ENCODE data around the gene TMEM120A.

Gene TMEM120A

DNA sequence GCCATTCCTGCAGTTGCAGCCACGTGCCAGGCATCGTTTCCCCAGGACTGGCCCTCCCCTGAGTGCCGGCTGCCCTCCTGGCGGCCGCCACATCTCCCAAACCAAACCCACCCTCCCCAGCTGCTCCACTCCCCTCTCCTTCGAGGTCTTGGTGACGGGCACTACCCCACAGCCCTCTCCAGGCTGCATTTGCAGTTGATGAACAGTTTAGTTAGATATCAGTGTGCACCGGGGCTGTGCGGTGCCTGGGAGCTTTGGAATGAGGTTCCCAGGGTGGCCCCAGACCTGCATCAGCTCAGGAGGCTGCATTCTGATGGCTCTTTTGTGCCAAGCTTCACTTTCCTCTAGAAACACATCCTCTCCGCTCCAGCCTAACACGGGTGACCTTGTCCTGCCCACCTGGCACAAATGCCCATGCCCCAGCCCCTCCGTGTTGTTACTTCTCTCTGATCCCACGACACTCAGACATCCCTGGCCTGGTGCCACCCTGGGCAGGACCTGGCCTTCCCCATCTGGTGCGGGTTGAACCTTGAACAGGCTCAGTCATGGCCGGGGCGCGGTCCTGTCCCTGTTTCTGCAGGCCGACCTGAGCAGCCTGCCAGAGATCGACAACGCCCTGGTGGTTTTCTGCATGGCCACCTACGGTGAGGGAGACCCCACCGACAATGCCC is 14.5 kb downstream of the TMEM120A start:
- DNase-seq, result no peak

DNA sequence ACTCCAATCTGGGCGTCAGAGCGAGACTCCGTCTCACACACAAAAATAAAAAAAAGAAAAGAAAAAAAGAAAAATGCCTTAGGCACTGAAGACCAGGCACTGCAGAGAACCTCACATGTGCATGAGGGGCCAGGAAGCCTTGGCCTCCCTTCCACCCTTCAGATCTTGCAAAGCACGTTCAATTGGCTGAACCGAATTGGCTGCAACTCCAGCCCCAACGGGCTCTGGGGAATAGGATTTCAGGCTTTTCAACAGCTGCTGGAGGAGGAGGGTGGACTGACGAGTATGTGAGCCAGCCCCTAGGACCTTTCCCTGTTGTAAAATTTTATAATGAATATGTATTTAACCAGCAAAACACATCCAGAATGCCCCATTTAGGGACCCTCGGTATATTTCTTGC is 16.7 kb downstream of the TMEM120A start:
- peak; percentile 74 for DNase-seq

DNA sequence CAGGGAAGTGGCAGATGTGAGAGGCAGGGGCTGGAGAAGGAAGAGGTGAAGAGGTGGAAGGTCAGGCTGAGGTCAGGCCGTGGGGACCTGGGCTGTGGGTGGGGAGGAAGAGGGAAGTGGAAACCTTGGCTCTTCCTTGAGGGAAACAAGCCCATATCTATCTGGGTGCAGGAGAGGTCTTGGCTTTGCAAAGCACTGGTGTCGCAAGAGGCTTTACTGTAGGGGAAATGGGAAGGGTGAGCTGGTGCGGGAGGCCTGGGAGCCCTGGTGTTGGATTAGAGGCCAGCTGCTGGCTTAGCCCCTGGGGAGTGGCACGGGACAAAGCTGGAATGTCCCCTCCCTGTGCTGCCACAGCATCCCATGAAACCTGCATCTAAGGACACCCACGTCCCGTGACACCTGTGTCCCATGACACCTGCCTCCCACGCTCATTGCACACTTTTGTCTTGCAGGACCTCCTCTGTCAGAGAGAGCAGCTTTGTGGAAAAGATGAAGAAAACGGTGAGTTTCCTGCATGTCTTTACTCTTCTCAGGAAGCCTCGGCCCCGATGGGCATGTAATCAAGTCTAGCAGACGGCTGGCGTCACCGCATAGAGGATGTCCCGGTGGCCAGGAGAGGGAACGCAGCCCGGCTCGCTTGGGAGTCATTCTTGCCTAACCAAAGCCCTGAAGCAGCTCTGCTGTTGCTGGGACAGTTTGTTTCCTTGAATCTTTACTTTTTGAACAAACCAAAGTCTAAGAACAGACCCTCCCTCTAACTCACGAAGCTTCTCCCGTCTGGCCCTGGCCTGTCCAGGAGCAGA is 22.2 kb downstream of the TMEM120A start:
- DNase-seq, result no peak

DNA sequence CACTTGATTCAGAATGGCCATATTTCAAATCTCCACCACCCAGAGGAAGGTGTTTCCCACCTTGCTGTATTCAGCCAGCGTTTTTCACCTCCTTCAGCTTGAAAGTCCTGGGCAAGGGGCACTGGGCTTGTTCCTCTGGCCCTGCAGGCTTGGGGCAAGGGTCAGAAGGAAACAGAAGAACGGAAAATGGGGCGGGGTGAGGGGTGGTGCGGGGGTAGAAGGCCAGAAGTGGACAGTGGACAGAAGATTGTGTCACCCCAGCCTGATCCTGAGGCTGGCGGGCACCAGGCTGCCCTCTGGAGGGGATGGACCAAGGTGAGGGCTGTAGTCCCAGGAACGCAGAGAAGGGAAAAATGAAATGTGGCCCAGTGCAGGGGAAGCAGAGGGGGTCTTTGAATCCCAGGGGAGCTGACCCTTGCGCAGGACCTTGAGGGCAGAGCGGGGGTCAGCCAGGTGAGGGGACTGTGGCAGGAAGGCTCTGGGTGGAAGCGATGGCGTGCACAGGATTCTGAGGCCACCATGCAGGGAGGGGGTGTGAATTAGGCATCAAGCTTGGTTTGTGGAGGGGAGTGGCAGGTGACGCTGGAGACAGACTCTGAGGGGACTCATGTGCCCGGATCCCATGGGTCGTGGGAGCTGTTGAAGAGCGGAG is 23.0 kb downstream of the TMEM120A start:
- DNase-seq, result peak; percentile 15

DNA sequence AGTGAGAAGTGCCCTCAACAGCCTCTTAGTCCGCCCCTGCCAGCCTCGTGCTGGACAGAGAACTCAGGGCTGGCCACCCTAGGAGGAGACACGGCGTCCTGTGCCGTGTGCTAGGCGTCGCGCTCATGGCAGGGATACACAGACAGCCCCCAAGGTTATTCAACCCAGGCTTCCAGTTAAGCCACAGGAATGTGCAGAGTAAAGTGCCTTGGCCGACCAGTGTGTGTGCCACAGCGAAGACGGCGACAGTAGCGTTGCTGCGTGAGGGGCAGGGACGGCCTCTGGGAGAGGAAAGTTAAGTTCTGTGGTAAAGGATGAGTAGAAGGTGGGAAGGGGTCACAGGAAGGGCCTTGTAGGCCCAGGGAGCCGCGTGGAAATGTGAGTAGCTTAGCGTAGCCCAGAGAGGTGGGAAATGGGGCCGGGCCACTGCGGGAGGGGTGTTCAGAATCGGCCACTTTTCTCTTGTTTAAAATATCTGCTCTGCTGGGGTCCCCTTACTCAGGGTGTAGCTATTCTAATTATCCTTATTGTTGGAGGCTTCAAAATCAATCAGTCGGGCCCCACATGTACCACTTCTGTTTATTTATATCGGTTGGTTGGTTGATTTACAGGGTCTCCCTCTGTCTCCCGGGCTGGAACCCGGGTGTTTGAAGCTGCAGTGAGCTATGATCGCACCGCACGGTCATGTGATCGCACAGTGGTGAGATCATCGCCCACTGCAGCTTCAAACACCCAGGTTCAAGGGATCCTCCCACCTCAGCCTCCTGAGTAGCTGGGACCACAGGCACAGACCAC is 24.5 kb downstream of the TMEM120A start:
- no peak for DNase-seq

DNA sequence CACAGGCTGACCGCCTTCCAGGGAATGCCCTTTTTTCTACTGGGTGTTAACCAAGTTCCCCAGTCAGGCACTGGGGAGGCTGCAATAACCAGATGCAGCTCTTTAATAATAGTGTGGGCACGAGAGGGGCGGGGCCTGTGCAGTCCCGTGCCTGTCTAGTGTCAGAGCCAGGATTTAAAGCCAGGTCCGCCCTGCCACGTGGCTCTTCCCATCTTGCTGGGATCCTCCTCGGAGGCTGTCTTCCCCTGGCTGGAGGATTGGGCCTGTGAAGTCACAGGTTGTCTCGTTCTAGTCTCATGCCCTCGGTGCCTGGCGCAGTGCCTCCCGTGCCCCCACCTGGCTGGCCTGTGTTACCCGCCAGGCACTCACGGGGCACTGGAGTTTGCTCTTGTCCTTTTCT is 25.2 kb downstream of the TMEM120A start:
- DNase-seq, result no peak

DNA sequence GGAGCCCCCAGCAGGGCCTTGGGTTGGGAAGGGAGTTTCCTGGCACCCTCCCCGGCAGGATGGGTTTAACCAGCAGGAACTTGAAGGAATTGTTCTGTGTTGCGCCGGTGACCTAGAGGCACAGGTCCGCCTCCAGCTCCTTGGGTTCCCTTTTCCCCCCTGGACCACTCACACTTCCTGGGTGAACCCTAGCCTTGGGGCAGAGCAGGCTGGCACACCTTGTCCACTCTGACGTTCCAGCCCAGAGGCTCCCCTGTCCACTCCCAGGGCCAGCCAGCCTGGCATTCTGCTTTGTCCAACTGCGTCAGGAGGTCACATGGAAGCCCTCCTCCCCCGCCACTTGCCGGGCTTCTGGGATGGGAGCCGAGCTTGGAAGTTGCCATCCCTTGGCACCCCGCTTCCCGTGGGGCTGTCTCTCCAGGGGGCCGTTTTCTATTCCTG is 25.8 kb downstream of the TMEM120A start:
- DNase-seq, result no peak

DNA sequence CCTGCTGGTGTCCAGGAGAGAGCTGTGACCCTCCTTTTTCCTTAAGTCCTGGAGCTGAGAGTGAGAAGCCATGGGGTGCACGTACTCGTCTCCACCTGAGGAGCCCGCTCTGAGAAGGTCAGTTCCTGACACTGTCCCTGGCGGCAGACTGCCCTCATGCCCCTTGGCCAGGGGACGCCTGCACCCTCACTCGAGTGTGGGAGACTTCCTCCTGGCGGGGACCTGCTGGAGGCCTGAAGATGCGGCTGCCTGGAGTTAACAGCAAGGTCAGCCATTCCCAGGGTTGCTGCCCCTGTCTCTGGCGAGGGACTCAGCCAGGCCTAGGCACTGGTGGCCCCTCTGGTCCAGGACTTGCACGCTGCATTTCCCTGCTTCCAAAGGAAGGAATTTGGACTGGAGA is 26.4 kb downstream of the TMEM120A start:
- no peak for DNase-seq

DNA sequence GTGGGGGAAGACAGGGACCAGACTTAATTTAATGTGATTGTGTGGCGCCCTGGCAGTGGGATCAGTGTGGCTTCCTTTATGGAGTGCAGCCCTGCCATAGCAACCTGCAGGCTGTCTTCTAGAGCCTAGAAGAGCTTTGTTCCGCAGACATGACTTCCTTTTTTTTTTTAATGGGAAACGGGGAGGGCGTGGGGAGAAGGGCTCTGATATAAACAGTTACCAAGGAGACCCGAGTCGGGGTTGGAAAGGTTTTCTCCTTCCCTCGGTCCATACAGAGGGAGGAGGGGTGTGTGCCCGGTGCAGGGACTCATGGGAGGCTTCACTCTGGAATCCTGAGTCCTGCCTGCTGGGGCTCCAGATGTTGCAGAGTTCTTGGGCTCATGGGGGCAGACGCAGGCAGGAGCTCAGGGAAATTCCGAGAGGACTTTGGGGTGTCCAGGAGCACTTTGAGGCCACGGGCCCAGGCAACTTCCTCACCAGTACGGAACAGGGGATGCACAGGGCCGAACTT is 26.9 kb downstream of the TMEM120A start:
- DNase-seq, result no peak

DNA sequence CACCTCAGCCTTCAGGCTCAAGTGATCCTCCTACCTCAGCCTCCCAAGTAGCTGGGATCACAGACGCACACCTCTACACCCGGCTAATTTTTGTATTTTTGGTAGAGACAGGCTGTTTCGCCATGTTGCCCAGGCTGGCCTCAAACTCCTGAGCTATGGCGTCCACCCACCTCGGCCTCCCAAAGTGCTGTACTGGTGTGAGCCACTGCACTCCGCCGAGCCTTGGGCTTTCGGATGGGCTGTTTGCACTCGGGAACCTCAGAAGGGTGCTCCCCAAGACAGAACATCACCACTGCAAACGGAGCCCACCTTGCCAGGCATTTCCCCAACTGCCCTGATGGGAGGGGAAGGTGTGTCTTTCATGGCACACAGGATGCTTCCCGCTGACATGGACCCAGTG is 27.3 kb downstream of the TMEM120A start:
- DNase-seq, result no peak

DNA sequence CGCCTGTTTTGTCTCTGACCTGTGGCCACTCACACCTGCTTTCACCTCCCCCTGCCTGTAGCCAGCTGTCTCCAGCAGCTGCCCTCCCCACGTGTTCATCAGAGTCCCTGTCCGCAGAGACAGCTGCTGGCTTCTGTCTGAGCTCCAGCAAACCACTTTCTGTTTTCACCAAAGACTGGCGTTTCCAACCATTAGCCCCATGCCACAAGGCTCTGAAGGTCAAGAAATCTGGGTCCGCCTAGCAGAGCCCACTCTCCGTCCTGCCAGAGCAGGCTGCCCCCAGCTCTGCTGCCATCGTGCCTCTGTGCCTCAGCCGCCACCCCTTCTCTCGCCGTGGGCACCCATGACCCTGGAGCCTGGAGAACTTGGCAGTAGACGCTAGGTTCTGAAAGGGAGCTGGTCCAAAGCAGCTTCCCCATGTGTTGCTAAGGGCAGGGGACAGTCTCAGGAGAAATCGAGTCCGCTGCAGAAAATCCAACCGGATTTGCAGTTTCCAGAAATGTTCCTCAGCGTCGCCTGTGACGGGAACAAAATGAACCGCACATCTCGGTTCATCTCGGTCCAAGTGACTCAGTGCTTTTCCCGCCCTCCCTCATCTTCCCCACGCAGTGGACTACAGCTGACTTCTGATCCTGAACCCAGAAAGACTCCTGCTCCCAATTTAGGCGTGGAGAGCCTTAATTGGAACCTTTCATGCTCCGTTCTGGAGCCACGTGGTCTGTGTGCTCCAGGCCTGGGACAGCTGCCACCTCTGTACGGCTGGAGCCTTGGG is 28.0 kb downstream of the TMEM120A start:
- peak; percentile 72 for DNase-seq

DNA sequence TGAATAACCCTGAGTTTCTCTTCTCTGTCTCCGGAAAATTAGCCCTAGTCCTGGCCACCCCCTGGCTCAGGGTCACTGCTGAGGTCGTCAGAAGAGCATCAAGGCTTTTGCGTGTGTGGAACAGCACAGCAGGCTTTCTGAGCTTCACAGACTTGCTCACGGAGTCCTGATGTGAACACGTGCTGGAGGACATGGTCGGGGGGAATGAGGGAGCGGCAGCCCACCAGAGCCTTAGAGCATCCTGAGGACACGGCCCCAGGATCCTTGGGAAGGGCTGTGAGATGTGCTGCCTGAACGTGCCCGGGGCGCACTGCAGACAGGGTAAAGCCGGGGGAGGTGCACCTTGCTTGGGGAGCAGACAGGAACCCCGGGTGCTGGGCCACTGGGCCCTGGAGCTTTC is 28.8 kb downstream of the TMEM120A start:
- no peak for DNase-seq

DNA sequence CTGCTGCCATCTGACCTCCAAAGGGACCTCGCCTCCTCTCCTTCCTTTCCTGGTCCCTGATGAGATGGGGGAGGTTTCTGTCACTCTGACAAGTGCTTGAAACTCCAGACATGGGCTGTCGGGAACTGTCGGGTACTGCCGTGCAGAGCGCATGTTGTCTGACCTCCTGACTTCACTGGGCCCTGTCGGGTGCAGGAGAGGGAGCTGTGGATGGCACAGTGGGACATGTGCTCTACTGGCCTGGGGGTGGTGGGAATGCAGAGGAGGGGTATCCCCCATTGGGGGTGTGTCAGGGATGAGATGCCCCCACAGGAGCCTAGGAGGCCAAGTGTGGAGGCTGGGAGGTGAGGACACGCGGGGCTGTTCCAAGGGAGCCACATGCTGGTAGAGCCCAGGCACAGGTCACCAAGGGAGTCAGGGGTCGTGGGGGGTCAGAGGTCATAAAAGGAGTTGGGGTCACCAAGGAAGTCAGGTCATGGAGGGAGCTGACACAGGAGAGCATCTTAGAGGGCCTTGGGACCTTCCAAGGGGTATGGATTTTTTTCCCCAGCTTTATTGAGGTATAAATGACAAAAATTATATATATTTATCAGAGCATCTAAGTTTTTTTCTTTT is 30.9 kb downstream of the TMEM120A start:
- DNase-seq, result no peak

DNA sequence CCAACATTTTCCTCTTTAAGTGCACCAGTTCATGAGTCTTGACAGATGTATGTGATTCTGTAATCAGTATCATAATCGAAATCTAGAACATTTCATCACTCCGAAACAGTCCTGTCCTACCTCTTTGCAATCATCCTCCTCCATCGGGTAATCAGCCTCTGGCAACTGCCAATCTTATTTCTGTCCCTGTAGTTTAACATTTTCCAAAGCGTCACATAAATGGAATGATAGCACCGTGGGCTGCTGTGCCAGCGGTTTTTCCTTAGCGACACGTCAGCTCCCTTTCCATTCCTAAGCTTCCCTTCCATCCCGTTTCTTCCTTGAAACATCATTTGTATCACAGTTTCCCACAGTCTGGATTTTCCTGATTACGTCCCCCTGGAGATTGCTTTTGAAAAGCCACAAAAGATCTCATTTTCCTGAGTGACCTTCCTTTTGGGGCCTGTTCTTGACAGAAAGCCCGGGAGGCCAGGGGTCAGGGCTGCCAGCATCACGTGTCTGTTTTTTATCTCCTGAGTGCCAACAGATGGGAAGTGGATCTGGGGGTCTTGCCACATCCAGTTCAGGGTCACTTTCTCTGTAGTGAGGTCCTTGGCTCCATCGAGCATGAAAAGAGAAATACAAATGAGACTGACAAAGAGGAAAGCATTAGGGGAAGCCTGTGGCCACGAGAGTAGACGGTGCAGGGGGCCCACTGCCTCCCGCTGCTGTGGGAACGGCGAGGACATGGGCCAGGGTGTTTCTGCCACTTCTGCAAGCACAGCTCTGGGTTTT is 31.6 kb downstream of the TMEM120A start:
- no peak for DNase-seq

DNA sequence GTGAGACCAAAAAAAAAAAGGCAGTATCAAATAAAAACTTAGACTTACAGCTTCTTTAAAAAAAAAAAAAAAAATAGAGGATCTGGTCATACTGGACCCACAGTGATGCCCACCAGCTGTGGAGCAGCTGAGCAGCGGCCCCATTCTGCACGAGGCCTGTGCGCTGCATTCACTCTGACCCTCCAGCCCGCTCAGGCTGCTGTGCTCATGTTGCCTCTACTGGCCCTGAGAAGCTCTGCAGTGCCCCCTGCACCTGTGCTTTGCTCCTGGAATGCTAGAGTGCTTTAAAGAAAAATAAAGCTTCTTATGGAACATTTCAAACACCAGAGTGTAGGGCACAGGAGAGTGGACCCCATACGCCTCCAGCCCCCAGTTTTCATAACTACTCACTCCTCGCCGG is 33.2 kb downstream of the TMEM120A start:
- DNase-seq, result no peak

DNA sequence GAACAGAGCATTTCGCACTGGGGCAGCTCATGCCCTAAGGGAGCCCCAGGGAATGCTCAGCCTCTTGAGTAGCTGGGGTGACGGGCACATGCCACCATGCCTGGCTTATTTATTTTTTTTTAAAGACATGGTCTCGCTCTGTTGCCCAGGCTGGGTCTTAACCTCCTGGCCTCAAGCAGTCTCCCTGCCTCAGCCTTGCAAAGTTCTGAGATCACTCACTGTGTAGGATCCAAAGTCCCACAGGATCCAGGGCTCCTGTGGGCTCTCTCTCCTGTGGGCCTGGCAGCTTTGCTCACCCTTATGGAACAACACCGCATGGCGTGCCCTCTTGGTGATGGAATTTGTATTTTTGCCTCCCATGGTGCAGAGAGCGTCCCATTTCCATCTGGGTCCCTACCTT is 34.0 kb downstream of the TMEM120A start:
- DNase-seq, result no peak

DNA sequence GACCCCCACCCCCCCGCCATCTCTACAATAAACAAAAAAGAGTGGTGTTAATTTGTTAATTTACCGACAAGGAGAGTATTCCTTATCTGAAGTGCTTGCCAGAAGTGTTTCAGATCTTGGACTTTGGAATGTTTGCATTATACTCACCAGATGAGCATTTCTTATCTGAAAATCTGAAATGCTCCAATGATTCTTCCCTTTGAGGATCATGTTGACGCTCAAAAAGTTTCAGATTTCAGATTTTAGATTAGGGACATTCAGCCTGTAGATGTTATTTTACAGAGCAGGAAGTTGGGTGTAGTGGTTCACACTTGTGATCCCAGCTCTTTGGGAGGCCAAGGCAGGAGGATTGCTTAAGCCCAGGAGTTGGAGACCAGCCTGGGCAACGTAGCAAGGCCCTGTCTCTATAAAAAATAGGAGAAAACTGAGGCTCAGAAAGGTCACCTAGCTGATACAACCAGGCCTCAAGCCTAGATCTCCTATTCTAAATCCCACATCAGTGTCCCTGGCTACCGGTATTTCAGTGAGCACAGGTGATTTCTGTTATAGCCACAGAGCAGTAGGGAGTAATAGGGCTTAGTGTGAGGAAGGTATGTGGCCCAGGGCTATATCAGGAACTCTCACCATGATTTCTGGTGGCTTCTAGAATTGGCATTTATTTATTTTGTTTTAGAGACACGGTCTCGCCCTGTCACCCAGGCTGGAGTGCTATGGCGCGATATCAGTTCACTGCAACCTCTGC is 35.4 kb downstream of the TMEM120A start:
- DNase-seq, result no peak

DNA sequence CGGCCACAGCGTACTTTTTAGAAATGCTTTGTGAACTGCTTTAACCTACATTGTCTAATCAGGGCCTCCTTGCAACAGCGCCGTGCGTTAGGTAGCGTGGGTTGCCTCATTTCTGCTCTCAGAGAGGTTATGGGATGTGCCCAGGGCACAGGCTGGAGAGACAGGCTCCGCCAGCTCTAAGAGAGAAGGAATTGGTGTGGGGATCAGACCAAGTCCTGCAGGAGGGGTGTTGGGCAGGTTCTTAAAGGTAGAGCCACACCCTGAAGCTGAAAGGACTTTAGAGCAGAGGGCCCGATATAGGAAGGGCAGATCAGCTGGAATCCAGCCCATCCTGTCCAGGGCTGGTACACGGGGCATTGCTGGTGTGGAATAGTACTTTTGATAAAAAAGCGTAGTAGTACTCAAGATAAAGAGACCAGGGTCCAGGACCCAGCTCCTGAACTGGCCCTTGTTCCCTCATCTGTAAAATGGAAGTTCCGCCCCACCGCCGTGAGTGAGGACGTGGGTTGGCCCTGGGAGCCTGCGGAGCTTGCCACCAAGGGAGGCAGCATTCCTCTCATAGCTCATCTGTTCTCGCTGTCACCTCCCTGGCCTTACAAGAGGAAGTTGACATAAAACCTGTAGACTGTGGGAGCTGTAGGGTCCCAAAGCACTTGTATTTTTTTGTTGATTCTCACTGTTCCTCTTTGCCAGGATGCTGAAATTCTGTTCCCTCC is 37.2 kb downstream of the TMEM120A start:
- no peak for DNase-seq

DNA sequence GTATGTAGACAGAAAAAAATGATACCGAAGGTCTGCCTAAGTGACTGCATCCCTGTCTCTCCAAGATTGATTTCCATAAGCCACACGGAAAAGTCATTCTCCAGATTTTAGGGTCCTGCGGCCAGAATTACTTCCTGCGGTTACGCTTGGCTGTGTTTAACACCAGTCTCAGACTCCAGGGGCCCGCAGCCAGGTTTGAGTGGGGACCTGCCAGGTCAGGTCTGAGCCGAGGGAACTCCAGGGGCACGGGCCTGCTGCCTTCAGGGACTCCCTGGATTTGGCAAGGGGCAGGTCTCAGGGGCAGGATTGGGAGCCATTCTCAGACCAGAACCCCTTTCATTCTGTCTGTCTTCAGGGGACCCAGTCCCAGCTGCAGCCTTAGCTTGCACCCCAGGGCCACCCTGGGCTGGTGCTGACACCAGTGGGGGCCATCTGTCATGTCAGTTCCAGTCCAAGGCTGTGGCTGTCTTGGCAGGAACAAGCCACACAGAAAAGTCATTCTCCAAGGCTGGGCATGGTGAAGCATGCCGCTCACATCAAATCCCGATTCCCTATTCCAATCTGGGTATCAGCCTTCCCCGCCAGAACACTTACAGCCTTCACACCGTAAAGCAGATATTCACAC is 39.0 kb downstream of the TMEM120A start:
- no peak for DNase-seq
